ENCODE results near the gene SAP30BP.
"Not testable (repeated sequence)": the region's sequence is repeated elsewhere in the genome, so short reads cannot be mapped to it uniquely, and the experiment has no call there.

The SAP30BP gene

DNA sequence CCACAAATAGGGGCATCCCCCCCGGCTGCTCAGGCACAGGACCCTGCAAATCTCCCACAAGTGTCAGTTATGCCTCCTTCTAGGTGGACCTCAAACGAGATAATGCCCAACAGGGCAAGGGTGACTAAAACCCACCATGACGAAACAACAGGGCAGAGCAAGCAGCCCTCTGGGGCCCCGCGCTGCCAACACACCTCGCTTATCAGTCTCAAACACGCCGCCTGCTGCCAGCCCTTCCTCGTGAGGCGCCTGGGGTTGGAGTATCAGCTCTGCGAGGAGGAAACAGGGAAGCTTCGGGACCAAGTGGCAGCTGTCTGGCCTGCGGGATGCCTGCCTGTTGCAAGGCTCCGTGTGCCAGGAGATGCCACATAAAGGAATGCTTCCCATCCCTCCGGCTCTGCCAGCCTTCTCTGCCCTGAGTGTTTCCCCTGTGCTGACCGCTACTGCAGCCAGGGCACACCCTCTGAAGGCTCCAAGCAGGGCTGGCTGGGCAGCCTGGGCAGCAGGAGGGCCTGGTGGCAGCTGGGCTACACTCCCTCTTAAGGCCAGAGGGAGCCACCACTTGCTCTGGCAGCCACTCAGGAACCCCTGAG is 31.4 kb upstream of the SAP30BP start:
- POLR2A ChIA-PET (ENCODE audit: low non-redundant PET): no interaction called here
- peak overlapping the region; percentile 70 for H3K27ac ChIP-seq
- CTCF ChIA-PET: interaction anchor here (0.6 to 3.3 kb wide), 2 partner anchors 16 to 111 kb away, joined by 3 to 54 read pairs; no protein-coding TSS in a partner anchor
- DNase-seq (ENCODE audit: low spot score): no peak
- TF ChIP-seq, protein P1, sequence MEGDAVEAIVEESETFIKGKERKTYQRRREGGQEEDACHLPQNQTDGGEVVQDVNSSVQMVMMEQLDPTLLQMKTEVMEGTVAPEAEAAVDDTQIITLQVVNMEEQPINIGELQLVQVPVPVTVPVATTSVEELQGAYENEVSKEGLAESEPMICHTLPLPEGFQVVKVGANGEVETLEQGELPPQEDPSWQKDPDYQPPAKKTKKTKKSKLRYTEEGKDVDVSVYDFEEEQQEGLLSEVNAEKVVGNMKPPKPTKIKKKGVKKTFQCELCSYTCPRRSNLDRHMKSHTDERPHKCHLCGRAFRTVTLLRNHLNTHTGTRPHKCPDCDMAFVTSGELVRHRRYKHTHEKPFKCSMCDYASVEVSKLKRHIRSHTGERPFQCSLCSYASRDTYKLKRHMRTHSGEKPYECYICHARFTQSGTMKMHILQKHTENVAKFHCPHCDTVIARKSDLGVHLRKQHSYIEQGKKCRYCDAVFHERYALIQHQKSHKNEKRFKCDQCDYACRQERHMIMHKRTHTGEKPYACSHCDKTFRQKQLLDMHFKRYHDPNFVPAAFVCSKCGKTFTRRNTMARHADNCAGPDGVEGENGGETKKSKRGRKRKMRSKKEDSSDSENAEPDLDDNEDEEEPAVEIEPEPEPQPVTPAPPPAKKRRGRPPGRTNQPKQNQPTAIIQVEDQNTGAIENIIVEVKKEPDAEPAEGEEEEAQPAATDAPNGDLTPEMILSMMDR (conservative IDR thresholded peaks at IDR 0.05; ENCODE audit: low read depth): no peak

DNA sequence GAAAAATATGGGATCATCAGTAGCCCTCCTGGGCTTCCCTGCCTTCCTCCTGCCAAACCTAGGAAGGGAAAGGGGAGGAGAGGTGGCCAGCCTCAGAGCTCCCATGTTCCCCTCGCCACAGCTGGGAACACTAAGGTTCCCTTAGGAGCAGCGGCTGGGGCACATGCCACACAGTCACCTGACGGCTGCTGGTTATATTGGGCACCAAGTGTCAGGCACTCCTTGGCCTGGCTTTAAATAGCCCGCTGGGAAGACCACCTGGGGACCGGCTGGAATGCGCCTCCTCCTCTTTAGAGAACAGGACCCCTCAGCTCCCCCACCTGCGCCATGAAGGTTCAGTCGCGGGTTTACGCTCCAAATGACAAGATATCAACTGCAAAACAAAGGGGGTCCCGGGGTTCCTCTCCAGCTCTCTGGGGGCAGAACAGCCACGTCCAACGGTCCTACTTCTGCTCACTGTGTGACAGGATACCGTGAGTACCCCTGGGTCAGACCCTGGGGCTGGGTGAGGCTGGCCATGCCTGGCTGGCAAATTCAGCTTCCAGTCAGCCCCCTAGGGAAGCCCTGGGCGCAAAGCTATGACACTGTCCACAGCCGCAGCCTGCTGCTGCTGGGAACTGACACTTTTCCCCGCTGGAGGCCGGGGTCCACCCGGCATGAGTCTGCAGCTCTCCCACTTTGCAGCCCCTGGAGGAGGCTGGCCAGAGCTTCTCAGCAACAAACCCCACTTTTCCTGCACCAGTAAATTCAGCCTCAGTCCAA is 30.6 kb upstream of the SAP30BP start:
- POLR2A ChIA-PET (ENCODE audit: low non-redundant PET): no interaction called here
- H3K27ac ChIP-seq: peak overlapping the region; percentile 70
- DNase-seq (ENCODE audit: low spot score): no peak
- CTCF ChIA-PET: interaction anchor here (0.6 to 1.2 kb wide), 3 partner anchors 36 to 114 kb away, joined by 3 to 4 read pairs (median 3); no protein-coding TSS in a partner anchor
- TF ChIP-seq, protein P1 (conservative IDR thresholded peaks at IDR 0.05; ENCODE audit: low read depth): no peak

DNA sequence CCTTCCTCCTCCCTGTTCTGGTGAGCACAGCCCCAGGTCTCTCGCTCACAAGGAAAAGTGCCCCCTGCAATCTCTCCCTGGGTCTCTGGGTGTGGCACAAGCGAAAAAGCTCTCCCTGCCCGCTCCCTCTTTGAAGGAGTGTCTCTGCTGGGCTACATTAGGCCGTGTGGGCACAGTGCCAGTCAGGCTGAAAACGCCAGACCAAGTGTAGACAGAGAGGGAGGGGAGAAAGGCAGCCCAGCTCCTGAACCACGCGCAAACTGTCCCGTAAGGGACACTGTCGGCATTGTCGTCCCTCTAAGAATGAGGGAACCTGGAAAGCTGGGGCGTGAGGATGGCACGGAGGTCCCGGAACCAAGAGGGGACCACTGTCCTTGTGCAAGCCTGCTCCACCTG is 30.0 kb upstream of the SAP30BP start:
- DNase-seq (ENCODE audit: low spot score): no peak
- POLR2A ChIA-PET (ENCODE audit: low non-redundant PET): no interaction called here
- CTCF ChIA-PET: interaction anchor here (0.6 to 1.2 kb wide), 3 partner anchors 36 to 113 kb away, joined by 3 to 4 read pairs (median 4); no protein-coding TSS in a partner anchor
- peak overlapping the region; percentile 70 for H3K27ac ChIP-seq
- TF ChIP-seq, protein P1 (conservative IDR thresholded peaks at IDR 0.05; ENCODE audit: low read depth): no peak

DNA sequence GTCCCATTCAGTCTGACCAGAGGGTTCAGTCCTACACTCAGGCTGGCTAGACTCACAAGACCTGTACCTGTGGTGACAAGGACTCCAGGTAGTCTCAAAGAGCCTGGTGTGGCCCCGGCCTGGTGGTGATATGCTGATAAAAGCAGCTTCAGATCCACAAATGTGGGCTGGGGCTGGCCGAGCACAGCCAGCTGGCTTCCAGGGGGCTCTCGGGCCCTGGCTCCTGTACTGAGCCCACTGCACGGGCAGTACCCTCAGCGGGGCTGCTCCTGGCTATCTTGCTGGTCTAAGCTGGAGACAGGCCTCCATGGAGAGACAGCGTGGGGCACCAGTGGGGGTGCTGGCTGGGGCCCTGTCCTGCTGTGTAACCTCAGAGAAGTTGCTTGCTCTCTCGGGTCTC is 29.6 kb upstream of the SAP30BP start:
- TF ChIP-seq, protein P1 (conservative IDR thresholded peaks at IDR 0.05; ENCODE audit: low read depth): no peak
- H3K27ac ChIP-seq: peak overlapping the region; percentile 70
- CTCF ChIA-PET: interaction anchor here (0.5 to 1.5 kb wide), 5 partner anchors 8 to 113 kb away, joined by 3 to 5 read pairs (median 4); no protein-coding TSS in a partner anchor
- POLR2A ChIA-PET (ENCODE audit: low non-redundant PET): no interaction called here
- no peak for DNase-seq (ENCODE audit: low spot score)

DNA sequence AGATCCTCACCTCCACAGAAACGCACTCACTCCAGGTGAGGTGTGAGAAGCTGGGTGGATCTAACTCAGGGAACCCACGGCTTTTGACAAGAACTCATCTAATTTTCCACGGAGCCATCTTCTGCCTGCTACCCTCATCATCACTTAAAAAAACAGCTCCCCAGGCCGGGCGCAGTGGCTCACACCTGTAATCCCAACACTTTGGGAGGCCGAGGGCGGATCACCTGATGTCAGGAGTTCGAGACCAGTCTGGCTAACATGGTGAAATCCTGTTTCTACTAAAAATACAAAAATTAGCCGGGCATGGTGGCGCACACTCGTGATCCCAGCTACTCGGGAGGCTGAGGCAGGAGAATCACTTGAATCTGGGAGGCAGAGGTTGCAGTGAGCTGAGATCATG is 29.1 kb upstream of the SAP30BP start:
- H3K27ac ChIP-seq; DNase-seq (ENCODE audit: low spot score); POLR2A ChIA-PET (ENCODE audit: low non-redundant PET): not testable (repeated sequence)
- CTCF ChIA-PET: interaction anchor here (0.5 to 1.5 kb wide), 4 partner anchors 8 to 664 kb away, joined by 3 to 5 read pairs (median 4); no protein-coding TSS in a partner anchor

DNA sequence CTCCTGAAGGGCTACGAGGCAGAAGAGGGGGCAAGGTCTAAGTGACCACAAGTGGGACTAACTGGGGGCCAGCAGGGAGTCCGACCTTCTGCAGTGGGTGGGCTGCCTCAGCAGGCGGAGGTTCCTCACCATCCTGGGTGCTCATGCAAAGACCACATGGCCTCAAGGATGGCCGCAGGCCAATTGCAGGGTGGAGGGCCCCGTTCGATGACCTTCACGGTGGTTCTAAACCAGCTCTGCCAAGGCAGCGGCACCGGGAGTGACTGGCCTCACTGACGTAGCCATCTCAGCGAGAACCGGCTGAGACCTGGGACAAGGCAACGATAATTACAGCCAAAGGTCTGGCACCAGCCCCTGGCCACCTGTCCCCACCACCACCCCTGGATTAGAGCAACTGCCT is 28.2 kb upstream of the SAP30BP start:
- TF ChIP-seq, protein P1 (conservative IDR thresholded peaks at IDR 0.05; ENCODE audit: low read depth): no peak
- CTCF ChIA-PET: interaction anchor here (0.6 to 1.5 kb wide), 2 partner anchors 13 to 665 kb away, joined by 3 to 5 read pairs; no protein-coding TSS in a partner anchor
- H3K27ac ChIP-seq: no peak overlapping the region; the same call in 1 of the 2 replicates
- DNase-seq (ENCODE audit: low spot score): no peak
- POLR2A ChIA-PET (ENCODE audit: low non-redundant PET): no interaction called here
